A549 (cell line): ENCODE measurements around the gene GAPDHS.

Experiments
- CBX2 ChIP-seq: fragments of 200-600 bp; sonication (generic); IDR thresholded peaks from 2 replicates; pipeline ENCODE4 v1.6.1; 2016; ENCODE audit warnings: low read depth, mild to moderate bottlenecking, borderline replicate concordance
- CTCF ChIP-seq: fragments of >200 bp; sonication (Bioruptor Twin); formaldehyde crosslinking; IDR thresholded peaks from 3 replicates; pipeline ENCODE4 v1.5.1; 2016
- EP300 ChIP-seq, 2 experiments: fragments of >200 bp; sonication (Bioruptor Twin); formaldehyde crosslinking; IDR thresholded peaks; 2 replicates in 1 of 2; 3 replicates in 1 of 2; pipeline ENCODE4 v1.6.1; 2016 to 2017
- ESRRA ChIP-seq: fragments of 150-350 bp; IDR thresholded peaks from 2 replicates; pipeline ENCODE4 v1.6.1; 2014; ENCODE audit warnings: mild to moderate bottlenecking, low read length, borderline replicate concordance
- HOXA7 ChIP-seq: fragments of 250-450 bp; sonication (Bioruptor Pico); IDR thresholded peaks from 2 replicates; pipeline ENCODE4 v1.5.0; 2020; ENCODE audit warnings: mild to moderate bottlenecking, moderate library complexity
- JUN ChIP-seq, 2 experiments: fragments of >200 bp; sonication (Bioruptor Twin); formaldehyde crosslinking; IDR thresholded peaks; 2 replicates in 1 of 2; 3 replicates in 1 of 2; pipeline ENCODE4 v1.6.1; 2016 to 2017
- MYC ChIP-seq: IDR thresholded peaks from 2 replicates; pipeline ENCODE4 v1.6.1; 2012; ENCODE audit warnings: mild to moderate bottlenecking, inconsistent platforms, low read length, improper control_type of control experiment, borderline replicate concordance
- POLR2A ChIP-seq: IDR thresholded peaks from 2 replicates; pipeline ENCODE4 v1.6.1; 2012; ENCODE audit warnings: mild to moderate bottlenecking, low read length
- RFX5 ChIP-seq: fragments of 450-650 bp; IDR thresholded peaks from 2 replicates; pipeline ENCODE4 v1.7.1; 2014; ENCODE audit warnings: antibody characterized with exemption, mild to moderate bottlenecking, moderate library complexity
- USF2 ChIP-seq: fragments of 450-650 bp; IDR thresholded peaks from 2 replicates; pipeline ENCODE4 v1.6.1; 2014; ENCODE audit warnings: antibody characterized with exemption

- TF ChIP-seq CTCF (no peak), RFX5 (no peak), JUN (IDR thresholded peaks at IDR 0.05) (no peak), CBX2 (no peak), POLR2A (no peak), HOXA7 (CRISPR knock-in tag) (no peak), EP300 (IDR thresholded peaks at IDR 0.05) (no peak), USF2 (no peak), ESRRA (no peak), MYC (no peak)
Measured at GRCh38 chr19:35562336-35562735, 29.1 kb downstream of the GAPDHS start.
